Measurements from ENCODE around the gene SRSF4.

The SRSF4 gene

DNA sequence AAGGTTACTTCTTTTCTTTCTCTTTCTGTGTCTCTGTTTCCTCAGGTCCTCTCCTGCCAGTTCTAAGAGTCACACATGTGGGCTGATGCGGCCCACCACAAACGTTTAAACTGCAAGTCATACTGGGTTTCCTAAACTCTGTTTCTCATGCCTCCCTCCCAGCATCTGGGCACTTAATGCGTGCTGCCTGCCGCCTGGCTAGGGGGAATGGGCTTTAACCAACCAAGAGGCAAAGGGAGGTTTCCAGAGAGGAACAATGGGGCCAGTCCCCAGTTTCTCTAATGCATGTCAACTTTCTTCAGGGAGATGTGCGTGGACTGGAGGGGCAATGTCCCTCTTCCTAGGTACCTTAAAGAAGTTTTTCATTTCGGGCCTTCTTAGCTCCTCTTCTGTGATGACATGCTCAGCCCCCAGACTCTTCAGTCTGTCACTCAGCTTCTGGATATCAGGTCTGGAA is 19.9 kb upstream of the SRSF4 start:
- H3K4me3 ChIP-seq (ENCODE audit: low read depth, low read length): no peak overlapping the region

- no peak overlapping the region for H3K4me3 ChIP-seq (ENCODE audit: low read depth, low read length)
These were observed 19.4 kb upstream of the SRSF4 start for GRCh38 chr1:29200906-29201594.

DNA sequence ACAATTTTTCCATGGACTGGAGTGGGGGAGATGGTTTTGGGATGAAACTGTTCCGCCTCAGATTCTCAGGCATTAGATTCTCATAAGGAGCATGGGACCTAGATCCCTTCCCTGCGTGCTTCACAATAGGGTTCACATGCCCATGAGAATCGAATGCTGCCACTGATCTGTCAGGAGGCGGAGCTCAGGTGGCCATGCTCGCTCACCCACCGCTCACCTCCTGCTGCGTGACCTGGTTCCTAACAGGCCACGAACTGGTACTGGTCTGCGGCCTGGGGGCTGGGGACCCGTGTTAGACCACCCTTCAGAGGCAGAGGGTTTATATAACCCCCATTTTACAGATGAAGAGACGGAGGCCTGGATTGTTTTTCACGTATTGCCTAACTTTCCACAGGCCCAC is 16.3 kb upstream of the SRSF4 start:
- no peak overlapping the region for H3K4me3 ChIP-seq (ENCODE audit: low read depth, low read length)

- no peak overlapping the region for H3K4me3 ChIP-seq (ENCODE audit: low read depth, low read length)
These were observed 15.9 kb upstream of the SRSF4 start for GRCh38 chr1:29197590-29197924.

DNA sequence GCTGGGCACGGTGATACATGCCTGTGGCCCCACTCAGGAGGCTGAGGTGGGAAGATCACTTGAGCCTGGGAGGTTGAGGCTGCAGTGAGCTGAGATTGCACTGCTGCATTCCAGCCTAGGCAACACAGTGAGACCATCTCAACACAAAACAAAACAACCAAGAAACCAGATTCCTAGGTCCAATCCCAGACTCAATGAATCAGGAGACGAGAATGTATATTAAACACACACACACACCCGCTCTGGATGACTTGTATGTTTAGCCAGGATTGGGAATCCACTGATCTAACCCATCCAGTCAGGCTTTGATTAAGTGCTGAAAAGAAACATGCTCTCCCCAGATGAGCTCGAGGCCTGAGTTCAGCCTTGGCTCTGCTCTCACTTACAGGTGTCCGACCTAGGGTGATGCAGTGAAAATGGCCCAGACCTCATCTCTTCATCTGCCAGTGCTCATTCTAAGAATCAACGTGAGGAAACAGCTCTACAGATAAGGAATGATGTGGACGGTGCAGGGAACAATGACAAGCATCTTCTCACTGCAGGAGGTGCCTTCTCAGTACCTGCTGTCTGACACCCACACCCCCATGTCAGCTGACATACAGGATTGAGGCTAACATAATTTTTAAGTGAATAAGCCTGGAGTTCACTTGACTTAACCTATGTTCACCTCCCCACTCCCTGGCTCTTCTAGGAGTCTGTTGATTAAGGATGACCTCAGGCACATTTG is 15.3 kb upstream of the SRSF4 start:
- H3K4me3 ChIP-seq (ENCODE audit: low read depth, low read length): no peak overlapping the region

DNA sequence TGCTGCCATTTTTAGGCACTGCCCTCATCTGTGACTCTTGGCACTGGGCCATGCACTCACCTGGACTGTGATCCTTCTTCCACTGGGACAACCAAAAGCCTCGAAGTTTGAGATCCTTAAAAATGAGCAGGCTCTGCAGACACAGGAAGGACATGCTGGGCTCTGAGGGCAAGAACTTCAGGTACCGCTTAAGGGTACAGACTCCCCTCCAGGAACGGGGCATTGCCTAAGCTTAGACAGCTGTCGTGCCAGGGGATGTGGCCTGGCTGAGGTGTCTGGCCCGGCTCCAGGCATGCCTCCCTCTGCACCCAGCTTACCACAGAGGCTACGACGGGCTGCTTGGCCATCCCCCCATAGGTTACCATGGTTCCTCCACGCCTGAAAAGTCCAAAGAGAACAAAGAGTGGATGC is 14.2 kb upstream of the SRSF4 start:
- no peak overlapping the region for H3K4me3 ChIP-seq (ENCODE audit: low read depth, low read length)

GRCh38 chr1:29193879-29194455 is 12.3 kb upstream of the SRSF4 start:
- H3K4me3 ChIP-seq (ENCODE audit: low read depth, low read length): no peak overlapping the region

DNA sequence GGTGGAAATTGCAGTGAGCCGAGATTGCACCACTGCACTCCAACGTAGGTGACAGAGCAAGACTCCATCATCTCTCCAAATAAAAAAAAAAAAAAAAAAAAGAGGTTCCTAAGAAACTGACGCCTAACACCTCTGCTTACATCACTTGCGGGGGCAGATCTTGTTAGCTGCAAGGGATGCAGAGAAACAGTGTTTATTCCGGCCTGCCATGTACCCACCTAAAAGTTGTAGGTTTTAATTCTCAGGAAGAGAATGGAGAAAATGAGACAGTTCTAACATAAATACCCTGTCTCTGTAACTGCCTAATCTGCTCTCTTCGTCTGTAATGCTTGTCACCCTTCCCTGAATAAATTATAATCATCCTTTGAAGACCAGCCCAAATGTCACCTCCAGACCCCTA is 9.0 kb upstream of the SRSF4 start:
- H3K4me3 ChIP-seq (ENCODE audit: low read depth, low read length): no peak overlapping the region

DNA sequence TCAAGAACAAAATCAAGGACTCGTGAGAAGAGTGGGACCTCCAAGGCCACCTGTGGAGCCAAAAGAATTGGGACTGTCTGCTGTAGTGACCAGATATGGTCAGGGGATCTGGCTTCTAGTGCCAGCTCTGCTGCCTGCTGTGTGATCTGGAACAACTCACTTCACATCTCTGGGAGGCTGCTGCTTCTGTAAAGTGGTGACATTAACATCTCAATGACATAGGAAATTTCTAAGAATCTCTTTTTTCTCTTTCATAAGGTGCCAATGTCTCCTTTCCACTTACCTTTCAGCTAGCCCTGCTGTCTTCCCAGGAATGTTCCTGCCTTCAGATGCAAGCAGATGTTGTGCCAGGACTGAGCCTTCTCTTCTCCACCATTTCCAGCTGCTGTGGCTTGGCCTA is 5.0 kb upstream of the SRSF4 start:
- H3K4me3 ChIP-seq (ENCODE audit: low read depth, low read length): no peak overlapping the region

- no peak overlapping the region for H3K4me3 ChIP-seq (ENCODE audit: low read depth, low read length)
These were observed 4.6 kb upstream of the SRSF4 start for GRCh38 chr1:29186252-29186651.

GRCh38 chr1:29183287-29183686 is 1.6 kb upstream of the SRSF4 start:
- no peak overlapping the region for H3K4me3 ChIP-seq (ENCODE audit: low read depth, low read length)

GRCh38 chr1:29180497-29181412 is 945 bp downstream of the SRSF4 start:
- peak overlapping the region; percentile 93 for H3K4me3 ChIP-seq (ENCODE audit: low read depth, low read length)

- peak overlapping the region; percentile 93 for H3K4me3 ChIP-seq (ENCODE audit: low read depth, low read length)
These were observed 2.0 kb downstream of the SRSF4 start for GRCh38 chr1:29179641-29180184.

GRCh38 chr1:29177022-29177705 is 4.5 kb downstream of the SRSF4 start:
- H3K4me3 ChIP-seq (ENCODE audit: low read depth, low read length): no peak overlapping the region

DNA sequence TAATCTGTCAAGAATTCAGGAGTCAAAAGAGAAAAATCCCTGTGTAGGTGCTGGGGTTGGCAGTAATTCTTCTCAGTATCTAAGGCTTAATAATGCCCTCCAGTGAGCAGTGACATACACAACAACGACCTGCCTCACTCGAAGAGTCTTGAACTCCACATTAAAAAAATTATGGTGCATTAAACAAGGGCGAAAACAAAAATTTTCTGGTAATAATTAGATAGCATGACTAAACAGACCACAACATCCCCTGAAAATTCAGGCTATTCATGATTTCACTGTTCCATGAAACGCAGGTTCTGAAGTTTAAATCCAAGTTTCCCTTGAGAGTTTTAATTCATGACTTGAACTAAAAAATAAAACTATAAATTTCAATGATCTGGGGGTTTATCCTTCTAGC is 5.1 kb downstream of the SRSF4 start:
- no peak overlapping the region for H3K4me3 ChIP-seq (ENCODE audit: low read depth, low read length)

- H3K4me3 ChIP-seq (ENCODE audit: low read depth, low read length): no peak overlapping the region
These were observed 9.2 kb downstream of the SRSF4 start for GRCh38 chr1:29172415-29172939.

DNA sequence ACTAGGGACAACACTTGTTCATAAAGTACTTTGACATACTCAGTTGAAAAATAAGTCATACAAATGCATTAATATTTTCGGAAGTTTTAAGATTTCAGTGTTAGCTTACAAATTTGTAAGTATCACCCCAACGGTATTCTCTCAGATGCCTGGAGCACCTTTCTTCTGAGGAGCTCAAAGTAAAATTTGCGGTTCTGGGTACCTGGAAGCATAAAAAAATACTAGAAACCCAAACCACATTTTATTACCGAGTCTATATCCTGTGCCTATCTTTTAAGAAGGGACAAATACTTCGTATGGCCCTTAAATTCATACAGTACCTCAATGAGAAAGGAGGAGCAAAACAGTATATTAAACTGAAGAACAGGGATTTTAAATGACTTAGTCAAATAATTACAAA is 10.2 kb downstream of the SRSF4 start:
- no peak overlapping the region for H3K4me3 ChIP-seq (ENCODE audit: low read depth, low read length)

GRCh38 chr1:29171089-29171488 is 10.6 kb downstream of the SRSF4 start:
- H3K4me3 ChIP-seq (ENCODE audit: low read depth, low read length): no peak overlapping the region

DNA sequence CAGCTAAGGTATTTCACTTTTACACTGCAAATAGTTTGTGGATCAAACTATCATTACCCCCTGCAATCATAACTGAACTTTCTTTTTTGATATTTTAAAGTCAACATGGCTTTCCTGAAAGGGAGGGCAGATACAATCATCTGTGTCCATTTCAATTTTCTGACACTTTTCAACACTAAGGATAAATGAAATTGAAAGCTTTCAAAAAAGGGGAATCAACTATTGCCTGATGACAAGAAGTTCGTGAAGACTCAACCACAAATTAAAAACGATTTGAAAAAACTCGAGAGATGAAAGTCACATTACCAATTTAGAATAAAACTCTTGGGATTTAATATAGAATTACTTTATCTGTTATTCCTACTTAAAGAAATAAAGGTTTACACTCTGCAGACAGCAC is 11.7 kb downstream of the SRSF4 start:
- H3K4me3 ChIP-seq (ENCODE audit: low read depth, low read length): no peak overlapping the region

- H3K4me3 ChIP-seq (ENCODE audit: low read depth, low read length): no peak overlapping the region
These were observed 13.8 kb downstream of the SRSF4 start for GRCh38 chr1:29167904-29168303.

Data from iPS-11a (cell line).